K562 (cell line): Measurements from ENCODE around the gene SRGAP3. TPM values are rescaled to one million over a fixed set of nuclear protein-coding genes. Genes with fewer than 3 reads are reported as not detected.

Experiments used
- ATAC-seq: fragments of 200-7000 bp; cut with Tn5 transposase; 3 replicates; pipeline ENCODE4 v1.9.1; 2020; ENCODE audit warnings: moderate library complexity
- BruUV-seq: library from RNA; stranded (reverse); fragments of 400-500 nt; replicated peaks from 2 replicates; lab custom pipeline; 2021; lab: Mats Ljungman, UMichigan
- CTCF ChIA-PET: fragments of 300-600 bp; formaldehyde crosslinking; extraction: SDS; loops from one replicate; lab custom pipeline; 2021; ENCODE audit warnings: low intra/inter-chr PET ratio; lab: Yijun Ruan, JAX
- POLR2A ChIA-PET: fragments of 300-600, 350-650 bp; sonication (Branson Sonifier 250); formaldehyde crosslinking; extraction: SDS; loops from one replicate; lab custom pipeline; 2021; ENCODE audit warnings: antibody characterized with exemption, inconsistent platforms; lab: Yijun Ruan, JAX
- DNase-seq, 4 experiments: peaks; one replicate each; pipeline versions ENCODE4 v3.0.0 to v3.0.0-alpha.2; 2011 to 2018; ENCODE audit warnings: low spot score in 3 of 4, mixed read lengths in 3 of 4; ENCODE audit errors: extremely low read depth in 1 of 4
- FAIRE-seq: peaks from 2 replicates; lab custom pipeline; 2011; peaks lifted over from hg19 to GRCh38; lab: Jason Lieb, UNC
- H2AFZ ChIP-seq: 2 replicates; pipeline ENCODE4 v1.6.0; 2011; ENCODE audit warnings: low read depth, low read length, control low read depth, inconsistent platforms
- H3K27ac ChIP-seq: fragments of 200-600 bp; 3 replicates; pipeline ENCODE4 v1.8.0; 2011; ENCODE audit warnings: low read depth, mild to moderate bottlenecking, control low read depth, inconsistent platforms, low read length, moderate library complexity, mixed read lengths; ENCODE audit errors: extremely low read depth
- H3K27me3 ChIP-seq, 2 experiments: fragments of 300-600 bp in 1 of 2; 2 replicates in 1 of 2; 3 replicates in 1 of 2; pipeline versions ENCODE4 v1.6.0 to v1.8.0; 2011; ENCODE audit warnings: inconsistent platforms in 2 of 2, low read length in 2 of 2, mild to moderate bottlenecking in 1 of 2, mixed read lengths in 1 of 2, moderate library complexity in 1 of 2; ENCODE audit not compliant: control insufficient read depth in 2 of 2, insufficient read depth in 2 of 2
- H3K36me3 ChIP-seq: fragments of 300-600 bp; 3 replicates; pipeline ENCODE4 v1.8.0; 2011; ENCODE audit warnings: mild to moderate bottlenecking, low read length, inconsistent platforms; ENCODE audit not compliant: control insufficient read depth, insufficient read depth
- H3K4me1 ChIP-seq, 2 experiments: fragments of 200-600 bp in 1 of 2; replicated peaks in 1 of 2; 2 replicates in 1 of 2; 3 replicates in 1 of 2; pipeline versions ENCODE4 v1.5.1 to v1.8.0; 2011; ENCODE audit warnings: inconsistent platforms in 2 of 2, low read length in 2 of 2, mild to moderate bottlenecking in 1 of 2, mixed read lengths in 1 of 2, moderate library complexity in 1 of 2; ENCODE audit not compliant: control insufficient read depth in 2 of 2, insufficient read depth in 2 of 2
- H3K4me2 ChIP-seq: 2 replicates; pipeline ENCODE4 v1.6.1; 2011; ENCODE audit warnings: low read length, control low read depth, inconsistent platforms, mixed read lengths; ENCODE audit not compliant: insufficient read depth
- H3K4me3 ChIP-seq: fragments of 200-600 bp; sonication (generic), shearing (Covaris generic); 2 replicates; pipeline ENCODE4 v1.5.1; 2016; ENCODE audit warnings: control low read depth, inconsistent platforms
- H3K79me2 ChIP-seq: fragments of 200-600 bp; 3 replicates; pipeline ENCODE4 v1.8.0; 2011; ENCODE audit warnings: low read length, inconsistent platforms; ENCODE audit not compliant: control insufficient read depth, insufficient read depth
- H3K9ac ChIP-seq, 2 experiments: 2 replicates each; pipeline versions ENCODE4 v1.6.0 to v1.6.1; 2011; ENCODE audit warnings: low read depth in 2 of 2, low read length in 2 of 2, control low read depth in 1 of 2, inconsistent platforms in 1 of 2, mild to moderate bottlenecking in 1 of 2, mixed read lengths in 1 of 2; ENCODE audit not compliant: insufficient read depth in 1 of 2
- H3K9me1 ChIP-seq: one replicate; pipeline ENCODE4 v1.6.0; 2011; ENCODE audit warnings: inconsistent platforms, mild to moderate bottlenecking, low read length, moderate library complexity; ENCODE audit not compliant: control insufficient read depth, insufficient read depth
- H3K9me3 ChIP-seq: replicated peaks from 2 replicates; pipeline ENCODE4 v1.5.1; 2011; ENCODE audit warnings: low read depth, low read length, inconsistent platforms; ENCODE audit not compliant: control insufficient read depth, insufficient read depth
- H4K20me1 ChIP-seq: replicated peaks from 2 replicates; pipeline ENCODE4 v1.6.1; 2011; ENCODE audit warnings: low read length, inconsistent platforms, mixed read lengths; ENCODE audit not compliant: control insufficient read depth, insufficient read depth
- CBFA2T2 ChIP-seq: fragments of 450-650 bp; conservative IDR thresholded peaks from 2 replicates; pipeline ENCODE4 v1.6.1; 2017; ENCODE audit warnings: mild to moderate bottlenecking
- CREM ChIP-seq: IDR thresholded peaks from 2 replicates; pipeline ENCODE4 v1.6.1; 2014; ENCODE audit warnings: antibody characterized with exemption, low read depth
- DIDO1 ChIP-seq: fragments of 450-650 bp; IDR thresholded peaks from 2 replicates; pipeline ENCODE4 v1.6.1; 2016; ENCODE audit warnings: low read depth, missing biosample characterization, missing genetic modification characterization
- EZH2 ChIP-seq: IDR thresholded peaks from 2 replicates; pipeline ENCODE4 v1.6.1; 2012; ENCODE audit warnings: low read depth, mild to moderate bottlenecking, inconsistent platforms, low read length, borderline replicate concordance
- GTF2E2 ChIP-seq: fragments of 200-800 bp; sonication (Bioruptor generic); IDR thresholded peaks from 2 replicates; pipeline ENCODE4 v1.6.1; 2016; ENCODE audit warnings: missing genetic modification characterization, missing compliant biosample characterization
- HNRNPL ChIP-seq: fragments of 200-400 bp; formaldehyde crosslinking; IDR thresholded peaks from 2 replicates; pipeline ENCODE4 v1.6.1; 2017; ENCODE audit warnings: low read depth, mild to moderate bottlenecking, low read length
- NONO ChIP-seq, 2 experiments: fragments of 200-400 bp in 1 of 2; fragments of 450-650 bp in 1 of 2; formaldehyde crosslinking in 1 of 2; IDR thresholded peaks; 2 replicates each; pipeline ENCODE4 v1.6.1; 2017; ENCODE audit warnings: low read depth in 2 of 2, mild to moderate bottlenecking in 2 of 2, moderate library complexity in 2 of 2, low read length in 1 of 2
- PHB ChIP-seq: fragments of 250-450 bp; sonication (Bioruptor Pico); IDR thresholded peaks from 2 replicates; pipeline ENCODE4 v1.5.0; 2021
- SIRT6 ChIP-seq: IDR thresholded peaks from one replicate; pipeline ENCODE4 v1.6.1; 2012; ENCODE audit warnings: low read depth, mild to moderate bottlenecking, control low read depth, inconsistent platforms, low read length, moderate library complexity
- U2AF1 ChIP-seq: fragments of 200-400 bp; formaldehyde crosslinking; optimal IDR thresholded peaks from 2 replicates; pipeline ENCODE3; 2017; ENCODE audit warnings: mild to moderate bottlenecking, low read depth, low read length, moderate library complexity
- ZEB2 ChIP-seq: fragments of 450-650 bp; IDR thresholded peaks from 2 replicates; pipeline ENCODE4 v1.6.1; 2016
- WGBS: fragments of 100-300 bp; shearing (Covaris generic); methylation state at CpG from one replicate; pipeline ENCODE4 v1.1.6; 2016; ENCODE audit warnings: low coverage, mixed read lengths; ENCODE audit not compliant: insufficient coverage; ENCODE audit errors: missing lambda C conversion rate; 5-methylcytosine and 5-hydroxymethylcytosine counted together
- in situ Hi-C: fragments of 300-500 bp; cut with MboI; formaldehyde crosslinking; loops from 4 replicates; pipeline ENCODE4 v1.15.0; 2018; ENCODE audit warnings: inconsistent platforms, mixed read lengths
- intact Hi-C: fragments of 100-400 bp; cut with micrococcal nuclease; formaldehyde crosslinking; loops from 2 replicates; pipeline ENCODE4 v1.14.2; 2022
- polyA plus RNA-seq, 8 experiments: library from polyadenylated mRNA; depleted of rRNA in 4 of 8; stranded (reverse) in 5 of 8; unstranded in 3 of 8; fragments of >200 nt; fragmentation: Nextera tagmentation in 2 of 8; fragmentation: Illumina TruSeq in 1 of 8; extraction: Ambion mirVana in 2 of 8; extraction: Trizol in 1 of 8; gene quantifications; 2 replicates each; pipeline versions ENCODE4 v1.2.1 to v1.2.3, GENCODE V29; 2011 to 2014; ENCODE audit warnings: inconsistent platforms in 1 of 8, missing spikeins in 1 of 8
- total RNA-seq, 7 experiments: library from RNA; depleted of rRNA in 6 of 7; stranded (reverse); fragments of >200 nt in 6 of 7; fragmentation: Illumina TruSeq in 2 of 7; extraction: Trizol in 2 of 7; gene quantifications; 2 replicates each; pipeline versions ENCODE4 v1.2.1 to v1.2.3, GENCODE V29; 2011 to 2021; ENCODE audit warnings: low replicate concordance in 1 of 7

The SRGAP3 gene
- total and polyA plus RNA-seq, 9 of the 15 experiments (the other 6 are each of a cell fraction or from before 2014, with no cell fraction given), result 0.11 to 0.85 (median 0.35) TPM; not detected in 2

- peaks cover 25 to 48% of the 10 kb centered on the region in 2 experiments; a peak in 4 of 5 replicates for H3K27me3 ChIP-seq
- H3K4me1 ChIP-seq, result no peaks in the 10 kb centered on the region
- no peak for FAIRE-seq
- ATAC-seq, result no peak
- no peak overlapping the region for H3K4me2 ChIP-seq
- intact Hi-C loops, result no loop called here
- H3K9ac ChIP-seq, result no peak overlapping the region
- WGBS, result 0% methylated on average over 5 of the region's 5 CpGs
- H3K27ac ChIP-seq, result no peak overlapping the region
- H3K4me3 ChIP-seq, result no peak overlapping the region
- in situ Hi-C loops, result no loop called here
- BruUV-seq, result no TSS peak
- TF ChIP-seq EZH2 (no peak), GTF2E2 (tag) (no peak), SIRT6 (no peak), ZEB2 (no peak), PHB (no peak), CBFA2T2 (no peak), CREM (no peak), DIDO1 (tag) (no peak), HNRNPL (no peak), U2AF1 (no peak), NONO (IDR thresholded peaks at IDR 0.05; ENCODE audit: low read depth in 2 of 2, low read length in 1 of 2) (no peak)
- TF ChIP-seq, all 486 proteins: peak for 0
- Histone ChIP-seq H3K36me3 (no peaks in the 10 kb centered on the region), H3K79me2 (no peaks in the 10 kb centered on the region), H3K9me1 (no peaks in the 10 kb centered on the region), H2AFZ (no peak overlapping the region), H4K20me1 (no peaks in the 10 kb centered on the region), H3K9me3 (no peaks in the 10 kb centered on the region)
- POLR2A ChIA-PET, result interaction anchor here (0.9 kb wide), 1 partner anchor 14 kb away, joined by 3 read pairs; no protein-coding TSS in a partner anchor
- CTCF ChIA-PET, result no interaction called here
- no peak for DNase-seq
These were observed 230.0 kb downstream of the SRGAP3 start for GRCh38 chr3:9019259-9019961.
